PC-3 (cell line): ENCODE measurements around the gene IFITM10. TPM values are rescaled to one million over a fixed set of nuclear protein-coding genes. Genes with fewer than 3 reads are reported as not detected.

Experiments
- ATAC-seq: fragments of 200-7000 bp; cut with Tn5 transposase; 2 replicates; pipeline ENCODE4 v1.9.1; 2020; ENCODE audit warnings: mild to moderate bottlenecking, moderate library complexity
- BruUV-seq: library from RNA; stranded (reverse); fragments of 400-500 nt; replicated peaks from 2 replicates; lab custom pipeline; 2021; lab: Mats Ljungman, UMichigan
- CTCF ChIA-PET: fragments of 300-600 bp; sonication (Branson Sonifier 250); formaldehyde crosslinking; loops from one replicate; lab custom pipeline; 2022; ENCODE audit warnings: antibody characterized with exemption; lab: Charles Lee
- POLR2A ChIA-PET: fragments of 300-600 bp; sonication (Branson Sonifier 250); formaldehyde crosslinking; loops from one replicate; lab custom pipeline; 2022; ENCODE audit warnings: antibody characterized with exemption; ENCODE audit not compliant: unreplicated experiment; lab: Charles Lee
- DNase-seq: peaks from one replicate; pipeline ENCODE4 v3.0.0-alpha.2; 2015
- H2AFZ ChIP-seq: fragments of 300-600 bp; sonication (generic); 2 replicates; pipeline ENCODE4 v1.6.0; 2016; ENCODE audit warnings: antibody characterized with exemption, low read length
- H3F3A ChIP-seq: fragments of 300-600 bp; sonication (generic); one replicate; pipeline ENCODE4 v1.6.0; 2017; ENCODE audit warnings: antibody characterized with exemption, low read length, control low read depth, mild to moderate bottlenecking; ENCODE audit not compliant: unreplicated experiment
- H3K27ac ChIP-seq: fragments of 300-600 bp; sonication (generic); 2 replicates; pipeline ENCODE4 v1.5.1; 2016; ENCODE audit warnings: mild to moderate bottlenecking, low read length
- H3K27me3 ChIP-seq: fragments of 300-600 bp; sonication (generic); 2 replicates; pipeline ENCODE4 v1.6.1; 2016; ENCODE audit warnings: low read length, mixed read lengths
- H3K36me3 ChIP-seq: fragments of 300-600 bp; sonication (generic); 2 replicates; pipeline ENCODE4 v1.6.1; 2016; ENCODE audit warnings: low read depth, mixed run types, low read length, mixed read lengths
- H3K4me1 ChIP-seq: fragments of 300-600 bp; sonication (generic); 2 replicates; pipeline ENCODE4 v1.5.1; 2016; ENCODE audit warnings: low read length; ENCODE audit not compliant: insufficient read depth
- H3K4me2 ChIP-seq: fragments of 300-600 bp; sonication (generic); 2 replicates; pipeline ENCODE4 v1.6.0; 2016; ENCODE audit warnings: low read length
- H3K4me3 ChIP-seq: fragments of 300-600 bp; sonication (generic); 2 replicates; pipeline ENCODE4 v1.5.1; 2016; ENCODE audit warnings: mild to moderate bottlenecking, low read length, mixed read lengths
- H3K79me2 ChIP-seq: fragments of 300-600 bp; sonication (generic); 2 replicates; pipeline ENCODE4 v1.6.1; 2017; ENCODE audit warnings: low read length, mixed read lengths
- H3K9ac ChIP-seq: fragments of 300-600 bp; sonication (generic); 2 replicates; pipeline ENCODE4 v1.6.0; 2016; ENCODE audit warnings: mild to moderate bottlenecking, low read length
- H3K9me2 ChIP-seq: fragments of 300-600 bp; sonication (generic); replicated peaks from 2 replicates; pipeline ENCODE4 v1.6.1; 2016; ENCODE audit warnings: mixed run types, low read length, mixed read lengths
- H3K9me3 ChIP-seq: fragments of 300-600 bp; sonication (generic); 2 replicates; pipeline ENCODE4 v1.6.1; 2016; ENCODE audit warnings: low read length, mixed read lengths
- H4K20me1 ChIP-seq: fragments of 300-600 bp; sonication (generic); 2 replicates; pipeline ENCODE4 v1.6.1; 2016; ENCODE audit warnings: low read length, mixed read lengths
- CTCF ChIP-seq: fragments of 300-600 bp; sonication (generic); conservative IDR thresholded peaks from 2 replicates; pipeline ENCODE4 v1.5.1; 2017; ENCODE audit warnings: antibody characterized with exemption, low read depth, mild to moderate bottlenecking, low read length
- EZH2 ChIP-seq: fragments of 300-600 bp; sonication (generic); IDR thresholded peaks from one replicate; pipeline ENCODE4 v1.6.1; 2017; ENCODE audit warnings: antibody characterized with exemption, mild to moderate bottlenecking, low read length; ENCODE audit not compliant: unreplicated experiment
- EZH2phosphoT487 ChIP-seq: fragments of 300-600 bp; sonication (generic); IDR thresholded peaks from 2 replicates; pipeline ENCODE4 v1.6.1; 2018; ENCODE audit warnings: mild to moderate bottlenecking, antibody characterized with exemption, low read length, borderline replicate concordance
- intact Hi-C: fragments of 100-400 bp; cut with micrococcal nuclease; formaldehyde crosslinking; loops from 2 replicates; pipeline ENCODE4 v1.9.0; 2023
- total RNA-seq: library from RNA; depleted of rRNA; stranded (reverse); fragments of >200 nt; gene quantifications from 2 replicates; pipeline ENCODE4 v1.2.3, GENCODE V29; 2014

IFITM10 gene
- total RNA-seq, 1 experiment from 2014 or later, result 1.4 TPM

- no peak for TF ChIP-seq EZH2
- TF ChIP-seq EZH2phosphoT487, result no peak
- no peak for TF ChIP-seq CTCF
- no peak overlapping the region for H3K4me3 ChIP-seq
- no peak overlapping the region for H2AFZ ChIP-seq
- H3K4me2 ChIP-seq, result no peak overlapping the region
- H3K79me2 ChIP-seq, result no peaks in the 10 kb centered on the region
- ChIA-PET CTCF (no interaction called here), POLR2A (no interaction called here)
- no peaks in the 10 kb centered on the region for H4K20me1 ChIP-seq
- peaks cover 5% of the 10 kb centered on the region; the same call in 1 of the 2 replicates for H3K27me3 ChIP-seq
- H3K4me1 ChIP-seq, result no peaks in the 10 kb centered on the region
- DNase-seq, result no peak
- no TSS peak for BruUV-seq
- H3K9me2 ChIP-seq, result no peaks in the 10 kb centered on the region
- H3F3A ChIP-seq, result no peaks in the 10 kb centered on the region
- ATAC-seq, result no peak
- intact Hi-C loops, result no loop called here
- H3K27ac ChIP-seq, result no peak overlapping the region
- H3K36me3 ChIP-seq, result no peaks in the 10 kb centered on the region
- no peak overlapping the region for H3K9ac ChIP-seq
- H3K9me3 ChIP-seq, result no peaks in the 10 kb centered on the region
Observed at GRCh38 chr11:1742371-1742770, 8.0 kb downstream of the IFITM10 start.

GRCh38 chr11:1741741-1742140 is 8.7 kb downstream of the IFITM10 start:
- TF ChIP-seq CTCF (no peak), EZH2phosphoT487 (no peak), EZH2 (no peak)
- H3K4me3 ChIP-seq, result no peak overlapping the region
- peaks cover 8% of the 10 kb centered on the region; the same call in 1 of the 2 replicates for H3K27me3 ChIP-seq
- no peak overlapping the region for H3K9ac ChIP-seq
- H3K79me2 ChIP-seq, result no peaks in the 10 kb centered on the region
- H3K9me2 ChIP-seq, result no peaks in the 10 kb centered on the region
- no peak overlapping the region for H3K4me2 ChIP-seq
- no peak for DNase-seq
- no peak overlapping the region for H3K27ac ChIP-seq
- no peaks in the 10 kb centered on the region for H4K20me1 ChIP-seq
- intact Hi-C loops, result no loop called here
- BruUV-seq, result no TSS peak
- no peak overlapping the region for H2AFZ ChIP-seq
- ChIA-PET CTCF (no interaction called here), POLR2A (no interaction called here)
- no peaks in the 10 kb centered on the region for H3K9me3 ChIP-seq
- no peaks in the 10 kb centered on the region for H3K36me3 ChIP-seq
- no peak for ATAC-seq
- no peaks in the 10 kb centered on the region for H3F3A ChIP-seq
- no peaks in the 10 kb centered on the region for H3K4me1 ChIP-seq

GRCh38 chr11:1740786-1741530 is 9.4 kb downstream of the IFITM10 start:
- H3K79me2 ChIP-seq, result no peaks in the 10 kb centered on the region
- no peak overlapping the region for H2AFZ ChIP-seq
- BruUV-seq, result no TSS peak
- ChIA-PET POLR2A (no interaction called here), CTCF (no interaction called here)
- no peaks in the 10 kb centered on the region for H4K20me1 ChIP-seq
- no peaks in the 10 kb centered on the region for H3K4me1 ChIP-seq
- peaks cover 8% of the 10 kb centered on the region; the same call in 1 of the 2 replicates for H3K27me3 ChIP-seq
- no peak overlapping the region for H3K4me2 ChIP-seq
- DNase-seq (no peak), ATAC-seq (no peak)
- no peaks in the 10 kb centered on the region for H3K36me3 ChIP-seq
- no peak overlapping the region for H3K9ac ChIP-seq
- intact Hi-C loops, result no loop called here
- no peak overlapping the region for H3K27ac ChIP-seq
- TF ChIP-seq EZH2phosphoT487, result no peak
- no peak for TF ChIP-seq CTCF
- no peak for TF ChIP-seq EZH2
- no peaks in the 10 kb centered on the region for H3K9me2 ChIP-seq
- no peak overlapping the region for H3K4me3 ChIP-seq
- H3F3A ChIP-seq, result no peaks in the 10 kb centered on the region
- no peaks in the 10 kb centered on the region for H3K9me3 ChIP-seq
